Activated CD4-positive, alpha-beta T cell treated with anti-CD3 and anti-CD28 coated beads, Interleukin-2, amount 10 ng/mL, durations not matched to agents 7 days and 5 days (primary cell): ENCODE measurements around the gene ECHS1. TPM values are rescaled to one million over a fixed set of nuclear protein-coding genes. Genes with fewer than 3 reads are reported as not detected.

ENCODE experiments used
- CTCF ChIA-PET: fragments of 350-600 bp; sonication (Branson Sonifier 250); formaldehyde crosslinking; loops from one replicate; lab custom pipeline; 2021; ENCODE audit warnings: antibody characterized with exemption; lab: Charles Lee
- POLR2A ChIA-PET: fragments of 350-600 bp; sonication (Branson Sonifier 250); formaldehyde crosslinking; loops from one replicate; lab custom pipeline; 2021; ENCODE audit warnings: antibody characterized with exemption; lab: Charles Lee
- DNase-seq: peaks from one replicate; pipeline ENCODE4 v3.0.0-alpha.2; 2020
- H3K27ac Mint-ChIP-seq: one replicate; pipeline ENCODE4 v1.8.0; 2021; ENCODE audit warnings: mild to moderate bottlenecking, moderate library complexity, mixed read lengths
- H3K27me3 Mint-ChIP-seq: one replicate; pipeline ENCODE4 v1.8.0; 2021; ENCODE audit warnings: mixed read lengths
- H3K36me3 Mint-ChIP-seq: one replicate; pipeline ENCODE4 v1.8.0; 2021; ENCODE audit warnings: low read depth, mixed read lengths
- H3K4me1 Mint-ChIP-seq: one replicate; pipeline ENCODE4 v1.8.0; 2021; ENCODE audit warnings: mixed read lengths
- H3K4me3 Mint-ChIP-seq: one replicate; pipeline ENCODE4 v1.8.0; 2021; ENCODE audit warnings: mild to moderate bottlenecking, moderate library complexity, mixed read lengths
- H3K9me3 Mint-ChIP-seq: one replicate; pipeline ENCODE4 v1.8.0; 2021; ENCODE audit warnings: mixed read lengths
- total RNA-seq, 2 experiments: library from RNA; stranded (reverse); gene quantifications; one replicate each; pipeline ENCODE4 v1.2.3, GENCODE V29; 2021

Gene ECHS1
- total RNA-seq, 2 experiments from 2014 or later, result 34.9 to 40.2 TPM

DNA sequence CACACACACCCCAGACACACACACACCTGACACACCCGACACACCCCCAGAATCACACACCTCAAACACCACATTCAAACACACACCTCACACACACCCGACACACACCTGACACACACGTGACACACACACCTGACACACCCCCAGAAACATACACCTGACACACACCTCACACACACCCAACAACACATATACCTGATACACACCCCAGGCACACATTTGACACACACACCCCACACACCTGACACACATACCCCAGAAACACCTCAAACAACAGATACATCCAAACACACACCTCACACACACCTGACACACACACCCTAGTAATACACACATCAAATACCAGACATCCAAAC lies 35.8 kb downstream of the ECHS1 start:
- peaks cover 3% of the 10 kb centered on the region for H3K4me1 Mint-ChIP-seq
- POLR2A ChIA-PET, result no interaction called here
- H3K27ac Mint-ChIP-seq, result no peak overlapping the region
- H3K36me3 Mint-ChIP-seq, result no peaks in the 10 kb centered on the region
- peaks cover 33% of the 10 kb centered on the region for H3K27me3 Mint-ChIP-seq
- CTCF ChIA-PET, result no interaction called here
- DNase-seq, result no peak
- no peaks in the 10 kb centered on the region for H3K9me3 Mint-ChIP-seq
- H3K4me3 Mint-ChIP-seq, result no peak overlapping the region

DNA sequence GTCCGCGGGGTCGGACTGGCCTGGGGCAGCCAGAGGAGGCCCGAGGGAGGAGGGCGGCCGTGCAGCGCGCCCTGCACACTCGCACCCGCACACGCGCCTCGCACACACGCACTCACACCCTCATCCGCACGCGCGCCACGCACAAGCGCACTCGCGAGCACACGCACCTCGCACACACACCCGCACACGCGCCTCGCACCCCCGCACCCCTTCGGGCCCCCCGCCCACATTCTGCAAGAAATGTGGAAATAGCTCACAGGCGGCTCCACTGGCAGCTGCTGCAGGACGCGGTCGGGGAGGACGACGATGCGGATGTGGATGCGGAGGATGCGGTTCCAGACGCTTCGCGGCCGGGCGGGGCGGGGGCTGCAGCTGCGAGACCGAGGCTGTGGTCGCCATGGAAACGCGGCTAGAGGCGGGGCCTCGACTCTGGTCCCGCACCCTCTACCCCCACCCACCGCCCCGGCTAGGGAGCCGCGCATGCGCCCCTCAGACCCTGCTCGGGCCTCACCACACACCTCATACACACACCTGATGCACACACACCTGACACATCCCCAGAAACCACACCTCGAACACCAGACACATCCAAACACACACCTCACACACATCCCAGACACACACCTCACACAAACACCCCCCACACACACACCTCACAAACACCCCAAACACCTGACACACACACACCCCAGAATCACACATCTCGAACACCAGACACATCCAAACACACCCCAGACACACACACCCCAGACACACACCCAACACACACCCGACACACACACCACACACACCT lies 36.4 kb downstream of the ECHS1 start, which contains the start of gene CALY:
CALY (minus strand) TSS at position 320 of the 793 bp plus-strand sequence. CDS start 7,907 bp downstream, outside the sequence.
- no peaks in the 10 kb centered on the region for H3K9me3 Mint-ChIP-seq
- ChIA-PET POLR2A (no interaction called here), CTCF (interaction anchor here (1.2 kb wide), 1 partner anchor 29 kb away, joined by 4 read pairs; no protein-coding TSS in a partner anchor)
- H3K27ac Mint-ChIP-seq, result peak within 1 kb of the TSS; percentile 62
- peaks cover 36% of the 10 kb centered on the region for H3K27me3 Mint-ChIP-seq
- no peaks in the 10 kb centered on the region for H3K36me3 Mint-ChIP-seq
- H3K4me1 Mint-ChIP-seq, result peaks cover 3% of the 10 kb centered on the region
- H3K4me3 Mint-ChIP-seq, result peak within 1 kb of the TSS; percentile 59
- DNase-seq, result peak; percentile 89

DNA sequence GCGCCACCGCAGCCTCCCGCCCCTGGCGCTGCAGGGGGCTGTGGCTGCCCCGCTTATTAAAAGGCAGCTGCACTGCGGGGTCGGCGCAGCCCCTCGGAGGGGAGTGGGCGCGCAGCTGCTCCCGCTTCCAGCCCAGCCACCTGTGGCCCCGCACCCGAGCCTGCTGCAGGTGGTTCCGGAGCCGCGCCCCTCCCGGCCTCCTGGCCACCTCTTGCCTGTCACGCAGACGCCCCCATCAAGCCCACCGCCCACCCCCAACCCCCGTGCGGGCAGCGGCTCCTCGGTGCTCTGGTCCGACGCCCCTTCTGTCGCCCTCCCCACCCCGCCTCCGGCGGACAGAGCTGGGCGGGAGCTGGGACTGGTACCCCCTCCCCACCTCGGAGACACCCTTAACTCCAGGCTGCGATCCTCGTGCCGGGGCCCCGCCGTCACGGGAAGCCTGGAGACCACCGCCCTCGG lies 37.0 kb downstream of the ECHS1 start:
- no peak for DNase-seq
- ChIA-PET POLR2A (no interaction called here), CTCF (interaction anchor here (1.2 kb wide), 1 partner anchor 29 kb away, joined by 4 read pairs; no protein-coding TSS in a partner anchor)
- Mint-ChIP-seq H3K4me1 (peaks cover 3% of the 10 kb centered on the region), H3K27ac (no peak overlapping the region), H3K27me3 (peaks cover 36% of the 10 kb centered on the region), H3K4me3 (no peak overlapping the region), H3K36me3 (no peaks in the 10 kb centered on the region), H3K9me3 (no peaks in the 10 kb centered on the region)

- Mint-ChIP-seq H3K36me3 (no peaks in the 10 kb centered on the region), H3K27ac (no peak overlapping the region), H3K27me3 (peaks cover 40% of the 10 kb centered on the region), H3K9me3 (no peaks in the 10 kb centered on the region), H3K4me3 (peak overlapping the region; percentile 19), H3K4me1 (peaks cover 3% of the 10 kb centered on the region)
- peak; percentile 78 for DNase-seq
- ChIA-PET CTCF (interaction anchor here (1.2 kb wide), 1 partner anchor 28 kb away, joined by 4 read pairs; no protein-coding TSS in a partner anchor), POLR2A (no interaction called here)
These were observed 37.7 kb downstream of the ECHS1 start for GRCh38 chr10:133335246-133336117.

DNA sequence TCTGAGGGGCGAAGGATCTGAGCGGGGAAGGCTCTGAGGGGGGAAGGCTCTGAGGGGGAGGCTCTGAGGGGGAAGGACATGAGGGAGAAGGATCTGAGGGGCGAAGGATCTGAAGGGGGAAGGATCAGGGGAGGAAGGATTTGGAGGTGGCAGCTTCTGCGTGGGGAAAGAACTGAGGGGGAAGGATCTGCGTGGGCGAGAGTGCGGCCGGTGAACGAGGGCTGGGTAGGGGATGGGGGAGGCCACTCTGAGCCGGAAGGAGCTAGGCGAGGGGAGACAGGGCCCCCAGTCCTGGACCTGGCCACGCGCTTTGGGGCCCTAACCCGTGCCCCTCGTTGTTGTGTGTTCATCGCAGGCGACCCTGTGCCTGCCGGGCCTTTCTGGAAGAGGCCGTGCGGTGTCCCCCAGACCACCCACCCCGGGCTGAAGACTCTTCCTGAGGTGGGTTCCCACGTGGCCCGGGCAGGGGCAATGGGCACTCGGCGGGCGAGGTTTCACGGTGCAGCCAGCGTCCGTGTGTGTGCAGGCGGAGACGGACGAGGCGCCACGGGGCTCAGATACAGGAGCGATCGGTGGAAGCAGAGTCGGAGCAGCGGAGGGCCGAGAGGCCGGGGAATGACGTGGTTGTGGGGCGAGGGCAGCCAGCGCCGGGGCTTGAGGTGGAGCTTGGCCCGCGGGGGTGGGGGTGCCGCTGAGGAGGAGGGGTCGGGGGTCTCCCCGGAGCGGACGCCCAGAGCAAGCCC lies 38.5 kb downstream of the ECHS1 start:
- Mint-ChIP-seq H3K9me3 (no peaks in the 10 kb centered on the region), H3K4me3 (no peak overlapping the region), H3K27ac (no peak overlapping the region), H3K27me3 (peaks cover 42% of the 10 kb centered on the region), H3K4me1 (peaks cover 3% of the 10 kb centered on the region), H3K36me3 (no peaks in the 10 kb centered on the region)
- no peak for DNase-seq
- POLR2A ChIA-PET, result no interaction called here
- CTCF ChIA-PET, result interaction anchor here (1.3 kb wide), 1 partner anchor 9 kb away, joined by 4 read pairs; no protein-coding TSS in a partner anchor

DNA sequence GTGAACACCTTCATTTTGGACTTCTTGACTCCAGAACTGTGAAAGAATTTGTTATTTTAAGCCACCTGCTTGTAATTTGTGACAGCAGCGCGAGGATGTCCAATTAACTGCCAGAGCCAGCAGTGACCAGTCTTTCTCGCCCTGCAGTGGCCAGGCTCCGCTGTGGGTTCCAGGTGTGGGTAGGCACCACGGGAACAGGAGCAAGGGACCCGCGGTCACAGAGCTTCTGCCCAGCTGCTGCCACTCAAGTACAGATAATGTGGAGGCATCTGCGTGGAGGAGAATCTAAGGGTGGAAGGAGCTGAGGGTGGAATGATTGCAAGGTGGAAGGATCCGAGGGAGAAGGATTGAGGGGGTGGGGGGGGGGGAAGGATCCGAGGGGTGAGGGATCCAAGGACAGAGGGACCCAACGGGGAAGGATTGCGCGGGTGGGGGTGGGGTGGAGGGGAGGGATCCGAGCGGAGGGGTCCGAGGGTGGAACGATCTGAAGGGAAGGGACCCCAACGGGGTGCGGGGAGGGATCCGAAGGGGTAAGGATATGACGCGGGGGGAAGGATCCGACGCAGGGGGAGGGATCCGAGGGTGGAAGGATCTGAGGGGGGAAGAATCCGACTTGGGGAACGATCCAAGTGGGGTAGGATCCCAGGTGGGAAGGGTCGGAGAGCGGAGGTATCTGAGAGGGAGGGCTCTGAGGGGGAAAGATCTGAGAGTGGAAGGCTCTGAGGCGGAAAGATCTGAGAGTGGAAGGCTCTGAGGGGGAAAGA lies 40.0 kb downstream of the ECHS1 start:
- CTCF ChIA-PET, result no interaction called here
- H3K4me1 Mint-ChIP-seq, result peaks cover 5% of the 10 kb centered on the region
- H3K4me3 Mint-ChIP-seq, result no peak overlapping the region
- DNase-seq, result no peak
- H3K36me3 Mint-ChIP-seq, result no peaks in the 10 kb centered on the region
- peaks cover 52% of the 10 kb centered on the region for H3K27me3 Mint-ChIP-seq
- no peak overlapping the region for H3K27ac Mint-ChIP-seq
- POLR2A ChIA-PET, result no interaction called here
- no peaks in the 10 kb centered on the region for H3K9me3 Mint-ChIP-seq

GRCh38 chr10:133329491-133330202 lies 43.5 kb downstream of the ECHS1 start:
- Mint-ChIP-seq H3K9me3 (no peaks in the 10 kb centered on the region), H3K27me3 (peaks cover 64% of the 10 kb centered on the region), H3K4me3 (peak overlapping the region; percentile 13)

DNA sequence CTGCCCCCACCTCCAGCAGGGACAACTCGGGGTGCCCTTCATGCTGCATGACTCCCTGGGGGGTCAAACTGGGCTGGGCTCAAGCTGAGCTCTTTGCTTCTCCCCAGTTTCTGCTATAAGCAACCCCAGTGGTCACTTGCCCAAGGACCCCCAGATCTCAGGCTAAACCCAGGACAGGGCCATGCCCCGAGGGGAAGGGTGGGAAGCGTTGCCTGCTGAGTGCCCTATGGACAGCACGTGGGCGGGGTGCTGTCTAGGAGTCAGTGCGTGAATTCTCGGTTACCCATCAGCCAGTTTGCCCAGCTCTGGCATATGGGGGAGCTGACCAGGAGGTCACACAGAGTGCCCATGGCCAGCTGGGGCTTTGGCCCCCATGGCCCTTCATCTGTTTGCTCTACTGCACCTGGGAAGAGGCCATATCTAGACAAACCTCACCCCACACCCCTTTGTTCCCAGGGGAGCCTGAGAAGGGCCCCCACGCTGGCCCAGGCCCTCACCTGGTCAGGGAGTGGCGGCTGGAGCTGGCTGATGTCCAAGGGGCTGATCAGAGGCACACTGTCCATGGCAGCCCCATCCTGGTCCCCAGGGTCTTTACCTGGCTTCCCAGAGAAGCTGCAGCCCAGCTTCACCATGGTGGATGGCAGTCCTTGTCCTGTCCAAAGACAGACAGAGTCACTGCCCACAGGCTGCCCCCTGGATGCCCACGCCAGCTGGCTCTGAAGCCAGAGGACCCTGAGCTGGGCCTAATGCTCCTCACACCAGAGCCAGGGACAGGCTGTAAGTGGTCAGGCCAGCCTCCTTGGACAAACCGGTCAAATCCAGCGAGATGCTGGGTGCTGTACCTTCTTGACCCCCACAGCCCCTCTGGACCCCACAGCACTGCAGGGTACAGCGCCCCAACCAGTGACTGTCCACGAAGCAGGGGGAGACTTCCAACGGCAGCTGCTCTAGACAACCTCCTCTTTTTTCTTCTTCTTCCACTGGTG lies 44.5 kb downstream of the ECHS1 start:
- Mint-ChIP-seq H3K4me1 (peaks cover 7% of the 10 kb centered on the region), H3K27ac (no peak overlapping the region), H3K27me3 (peaks cover 60% of the 10 kb centered on the region), H3K4me3 (no peak overlapping the region), H3K36me3 (no peaks in the 10 kb centered on the region), H3K9me3 (no peaks in the 10 kb centered on the region)
- ChIA-PET CTCF (interaction anchor here (1.0 to 2.0 kb wide), 20 partner anchors 9 to 292 kb away, joined by 3 to 23 read pairs (median 5); partner anchors contain the start of gene PRAP1), POLR2A (no interaction called here)
- no peak for DNase-seq

More at GRCh38 chr10:133329491-133330202, 43.5 kb downstream of the ECHS1 start:
- Mint-ChIP-seq H3K36me3 (no peaks in the 10 kb centered on the region), H3K4me1 (peaks cover 7% of the 10 kb centered on the region), H3K27ac (peak overlapping the region; percentile 68)
- DNase-seq, result peak; percentile 86
- ChIA-PET CTCF (interaction anchor here (0.6 to 2.0 kb wide), 25 partner anchors 10 to 291 kb away, joined by 3 to 23 read pairs (median 5); partner anchors contain the start of genes FUOM and PRAP1), POLR2A (no interaction called here)

- POLR2A ChIA-PET, result no interaction called here
- peaks cover 54% of the 10 kb centered on the region for H3K27me3 Mint-ChIP-seq
- CTCF ChIA-PET, result interaction anchor here (1.8 kb wide), 1 partner anchor 20 kb away, joined by 5 read pairs; no protein-coding TSS in a partner anchor
These were observed 45.4 kb downstream of the ECHS1 start for GRCh38 chr10:133327651-133328357.

More at GRCh38 chr10:133327651-133328357, 45.4 kb downstream of the ECHS1 start:
- no peaks in the 10 kb centered on the region for H3K36me3 Mint-ChIP-seq
- H3K27ac Mint-ChIP-seq, result no peak overlapping the region
- peaks cover 7% of the 10 kb centered on the region for H3K4me1 Mint-ChIP-seq
- H3K4me3 Mint-ChIP-seq, result no peak overlapping the region
- DNase-seq, result no peak
- H3K9me3 Mint-ChIP-seq, result no peaks in the 10 kb centered on the region
